Measurements from ENCODE around the gene USP7.

USP7 gene

GRCh38 chr16:8888951-8889892, 74.5 kb downstream of the USP7 start:
- peaks cover 27 to 58% (median 40%) of the 10 kb centered on the region in 3 donors for H3K36me3 ChIP-seq
- TF ChIP-seq, protein P1, sequence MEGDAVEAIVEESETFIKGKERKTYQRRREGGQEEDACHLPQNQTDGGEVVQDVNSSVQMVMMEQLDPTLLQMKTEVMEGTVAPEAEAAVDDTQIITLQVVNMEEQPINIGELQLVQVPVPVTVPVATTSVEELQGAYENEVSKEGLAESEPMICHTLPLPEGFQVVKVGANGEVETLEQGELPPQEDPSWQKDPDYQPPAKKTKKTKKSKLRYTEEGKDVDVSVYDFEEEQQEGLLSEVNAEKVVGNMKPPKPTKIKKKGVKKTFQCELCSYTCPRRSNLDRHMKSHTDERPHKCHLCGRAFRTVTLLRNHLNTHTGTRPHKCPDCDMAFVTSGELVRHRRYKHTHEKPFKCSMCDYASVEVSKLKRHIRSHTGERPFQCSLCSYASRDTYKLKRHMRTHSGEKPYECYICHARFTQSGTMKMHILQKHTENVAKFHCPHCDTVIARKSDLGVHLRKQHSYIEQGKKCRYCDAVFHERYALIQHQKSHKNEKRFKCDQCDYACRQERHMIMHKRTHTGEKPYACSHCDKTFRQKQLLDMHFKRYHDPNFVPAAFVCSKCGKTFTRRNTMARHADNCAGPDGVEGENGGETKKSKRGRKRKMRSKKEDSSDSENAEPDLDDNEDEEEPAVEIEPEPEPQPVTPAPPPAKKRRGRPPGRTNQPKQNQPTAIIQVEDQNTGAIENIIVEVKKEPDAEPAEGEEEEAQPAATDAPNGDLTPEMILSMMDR (IDR thresholded peaks at IDR 0.05) = no peak
- H3K4me1 ChIP-seq = peaks cover 0 to 16% (median 7%) of the 10 kb centered on the region in 4 donors
- no peaks in the 10 kb centered on the region for H3K9me3 ChIP-seq
- DNase-seq = no peak
- H3K4me3 ChIP-seq = no peak overlapping the region
- no peak overlapping the region for H3K27ac ChIP-seq
- peaks cover 0 to 3% of the 10 kb centered on the region in 2 donors for H3K27me3 ChIP-seq
- intact Hi-C loops (cut with DNase I; ENCODE audit: low total_unique reads) = loop anchor here (5.0 kb wide), 1 partner anchor 227 kb away; no protein-coding TSS in a partner anchor

GRCh38 chr16:8887952-8888560, 75.7 kb downstream of the USP7 start:
- Histone ChIP-seq H3K36me3 (peaks cover 15 to 47% (median 29%) of the 10 kb centered on the region in 3 donors), H3K4me3 (no peak overlapping the region), H3K4me1 (peaks cover 0 to 16% (median 7%) of the 10 kb centered on the region in 4 donors), H3K27ac (no peak overlapping the region), H3K9me3 (no peaks in the 10 kb centered on the region), H3K27me3 (peaks cover 0 to 8% of the 10 kb centered on the region in 2 donors)
- peak in 1 of 2 donors; percentile 59 for DNase-seq
- TF ChIP-seq, protein P1 (IDR thresholded peaks at IDR 0.05) = no peak
- intact Hi-C loops (cut with DNase I; ENCODE audit: low total_unique reads) = loop anchor here (5.0 kb wide), 1 partner anchor 226 kb away; no protein-coding TSS in a partner anchor

- no peak overlapping the region for H3K27ac ChIP-seq
- intact Hi-C loops (cut with DNase I; ENCODE audit: low total_unique reads) = loop anchor here (5.0 kb wide), 1 partner anchor 225 kb away; no protein-coding TSS in a partner anchor
- DNase-seq = no peak
- H3K4me3 ChIP-seq = no peak overlapping the region
- H3K36me3 ChIP-seq = peaks cover 15 to 40% (median 29%) of the 10 kb centered on the region in 3 donors
- H3K27me3 ChIP-seq = peaks cover 0 to 8% of the 10 kb centered on the region in 2 donors
- no peaks in the 10 kb centered on the region for H3K9me3 ChIP-seq
- TF ChIP-seq, protein P1 (IDR thresholded peaks at IDR 0.05) = no peak
- peaks cover 0 to 16% (median 7%) of the 10 kb centered on the region in 4 donors for H3K4me1 ChIP-seq
Observed at GRCh38 chr16:8887431-8887765, 76.3 kb downstream of the USP7 start.

- H3K27ac ChIP-seq = no peak overlapping the region
- intact Hi-C loops (cut with DNase I; ENCODE audit: low total_unique reads) = loop anchor here (5.0 kb wide), 1 partner anchor 225 kb away; no protein-coding TSS in a partner anchor
- H3K27me3 ChIP-seq = peaks cover 0 to 8% of the 10 kb centered on the region in 2 donors
- TF ChIP-seq, protein P1 (IDR thresholded peaks at IDR 0.05) = no peak
- no peak overlapping the region for H3K4me3 ChIP-seq
- peaks cover 0 to 16% (median 7%) of the 10 kb centered on the region in 4 donors for H3K4me1 ChIP-seq
- peaks cover 15 to 34% (median 24%) of the 10 kb centered on the region in 3 donors for H3K36me3 ChIP-seq
- DNase-seq = no peak
- H3K9me3 ChIP-seq = no peaks in the 10 kb centered on the region
Observed at GRCh38 chr16:8886593-8887430, 76.9 kb downstream of the USP7 start.

Measured in tibial artery (tissue), 4 donors.